GM12878 (cell line): Measurements from ENCODE around the gene STK16. TPM values are rescaled to one million over a fixed set of nuclear protein-coding genes. Genes with fewer than 3 reads are reported as not detected.

ENCODE experiments used
- ATAC-seq: fragments of 200-7000 bp; cut with Tn5 transposase; 3 replicates; pipeline ENCODE4 v1.9.1; 2020; ENCODE audit warnings: mild to moderate bottlenecking, moderate library complexity
- BruUV-seq: library from RNA; stranded (reverse); fragments of 400-500 nt; replicated peaks from 2 replicates; lab custom pipeline; 2021; lab: Mats Ljungman, UMichigan
- CTCF ChIA-PET: fragments of 300-600 bp; sonication (Branson Sonifier 250); formaldehyde crosslinking; extraction: SDS; loops from one replicate; lab custom pipeline; 2021; ENCODE audit warnings: inconsistent platforms; lab: Yijun Ruan, JAX
- POLR2A ChIA-PET: fragments of 350-600 bp; formaldehyde crosslinking; extraction: SDS; loops from one replicate; lab custom pipeline; 2021; ENCODE audit warnings: inconsistent platforms; lab: Charles Lee
- RAD21 ChIA-PET: fragments of 300-600 bp; sonication (Branson Sonifier 250); formaldehyde crosslinking; loops from one replicate; lab custom pipeline; 2023; ENCODE audit warnings: antibody characterized with exemption; ENCODE audit not compliant: unreplicated experiment; lab: Charles Lee
- SMC1A ChIA-PET: fragments of 300-600 bp; sonication (Branson Sonifier 250); formaldehyde crosslinking; loops from one replicate; lab custom pipeline; 2023; ENCODE audit not compliant: unreplicated experiment, uncharacterized antibody; lab: Charles Lee
- DNase-seq: peaks from one replicate; pipeline ENCODE4 v3.0.0-alpha.2; 2011; ENCODE audit warnings: low read depth, low spot score
- FAIRE-seq: peaks from 3 replicates; lab custom pipeline; 2011; peaks lifted over from hg19 to GRCh38; lab: Jason Lieb, UNC
- H2AFZ ChIP-seq: 2 replicates; pipeline ENCODE4 v1.6.0; 2011; ENCODE audit warnings: low read depth, low read length, control low read depth; ENCODE audit not compliant: control insufficient read depth
- H3K27ac ChIP-seq: 2 replicates; pipeline ENCODE4 v1.5.1; 2011; ENCODE audit warnings: control low read depth; ENCODE audit not compliant: control insufficient read depth, insufficient read depth
- H3K27me3 ChIP-seq, 2 experiments: replicated peaks in 1 of 2; 2 replicates each; pipeline versions ENCODE4 v1.6.0 to v1.6.1; 2011; ENCODE audit warnings: low read length in 1 of 2; ENCODE audit not compliant: control insufficient read depth in 2 of 2, insufficient read depth in 2 of 2
- H3K36me3 ChIP-seq, 2 experiments: 2 replicates each; pipeline ENCODE4 v1.5.1; 2011; ENCODE audit warnings: low read length in 1 of 2; ENCODE audit not compliant: control insufficient read depth in 2 of 2, insufficient read depth in 2 of 2
- H3K4me1 ChIP-seq: 2 replicates; pipeline ENCODE4 v1.6.1; 2011; ENCODE audit warnings: mild to moderate bottlenecking, low read length, moderate library complexity, mixed read lengths; ENCODE audit not compliant: control insufficient read depth, insufficient read depth
- H3K4me2 ChIP-seq: 2 replicates; pipeline ENCODE4 v1.6.0; 2011; ENCODE audit warnings: control low read depth; ENCODE audit not compliant: control insufficient read depth, insufficient read depth
- H3K4me3 ChIP-seq: fragments of 200-600 bp; sonication (generic); 2 replicates; pipeline ENCODE4 v1.5.1; 2016
- H3K79me2 ChIP-seq: 2 replicates; pipeline ENCODE4 v1.6.0; 2011; ENCODE audit warnings: low read length; ENCODE audit not compliant: control insufficient read depth, insufficient read depth
- H3K9ac ChIP-seq: 2 replicates; pipeline ENCODE4 v1.8.0; 2011; ENCODE audit warnings: low read length, control low read depth, mixed read lengths; ENCODE audit not compliant: control insufficient read depth, insufficient read depth
- H3K9me3 ChIP-seq: replicated peaks from 3 replicates; pipeline ENCODE4 v1.5.1; 2011; ENCODE audit warnings: mild to moderate bottlenecking, low read length; ENCODE audit not compliant: control insufficient read depth, insufficient read depth
- H4K20me1 ChIP-seq: 2 replicates; pipeline ENCODE4 v1.6.0; 2011; ENCODE audit not compliant: control insufficient read depth, insufficient read depth
- ASH2L ChIP-seq: fragments of 300-600, 200-600 bp; sonication (generic); IDR thresholded peaks from 2 replicates; pipeline ENCODE4 v1.6.1; 2017; ENCODE audit warnings: low read depth, mild to moderate bottlenecking, borderline replicate concordance
- CREM ChIP-seq: IDR thresholded peaks from 2 replicates; pipeline ENCODE4 v1.6.1; 2014; ENCODE audit warnings: antibody characterized with exemption, low read depth
- EZH2 ChIP-seq: IDR thresholded peaks from 2 replicates; pipeline ENCODE4 v1.6.1; 2012; ENCODE audit warnings: low read depth, mild to moderate bottlenecking, control low read depth, inconsistent platforms, low read length, borderline replicate concordance; ENCODE audit not compliant: control insufficient read depth
- HCFC1 ChIP-seq: fragments of 150-350 bp; IDR thresholded peaks from 2 replicates; pipeline ENCODE4 v1.6.1; 2014; ENCODE audit warnings: low read length
- KAT2A ChIP-seq: conservative IDR thresholded peaks from 2 replicates; pipeline ENCODE4 v1.6.1; 2011; ENCODE audit warnings: low read depth, low read length; ENCODE audit not compliant: control insufficient read depth
- KLF5 ChIP-seq: fragments of 450-650 bp; IDR thresholded peaks from 2 replicates; pipeline ENCODE4 v1.6.1; 2014; ENCODE audit warnings: mild to moderate bottlenecking; ENCODE audit not compliant: partially characterized antibody
- LARP7 ChIP-seq: fragments of 450-650 bp; IDR thresholded peaks from 2 replicates; pipeline ENCODE4 v1.6.1; 2017; ENCODE audit warnings: mild to moderate bottlenecking
- STAT1 ChIP-seq: fragments of 450-650 bp; conservative IDR thresholded peaks from 2 replicates; pipeline ENCODE4 v1.6.1; 2014; ENCODE audit warnings: antibody characterized with exemption, mild to moderate bottlenecking
- ZNF687 ChIP-seq: fragments of 450-650 bp; IDR thresholded peaks from 2 replicates; pipeline ENCODE4 v1.6.1; 2017; ENCODE audit warnings: mild to moderate bottlenecking, moderate library complexity
- WGBS: methylation state at CpG from one replicate; pipeline ENCODE4 v1.1.6; 2016; ENCODE audit warnings: low lambda C conversion rate; ENCODE audit not compliant: insufficient replicate concordance, insufficient coverage; ENCODE audit errors: missing lambda C conversion rate; 5-methylcytosine and 5-hydroxymethylcytosine counted together
- in situ Hi-C: fragments of 300-500 bp; cut with MboI; formaldehyde crosslinking; loops from 9 replicates; pipeline ENCODE4 v1.14.3; 2018; ENCODE audit warnings: mixed read lengths
- intact Hi-C: fragments of 100-400 bp; cut with micrococcal nuclease; formaldehyde crosslinking; loops from one replicate; pipeline ENCODE4 v1.14.2; 2022; ENCODE audit not compliant: unreplicated experiment
- polyA plus RNA-seq, 11 experiments: library from polyadenylated mRNA; depleted of rRNA in 4 of 11; unstranded in 6 of 11; stranded (reverse) in 5 of 11; fragments of >200 nt; fragmentation: Nextera tagmentation in 4 of 11; fragmentation: Illumina TruSeq in 1 of 11; extraction: Ambion mirVana in 4 of 11; extraction: Trizol in 1 of 11; gene quantifications; 1 replicate in 1 of 11; 2 replicates in 10 of 11; pipeline versions ENCODE4 v1.2.1 to v1.2.3, GENCODE V29; 2011 to 2016; ENCODE audit warnings: inconsistent platforms in 2 of 11, missing spikeins in 2 of 11, low read depth in 1 of 11
- total RNA-seq, 4 experiments: library from RNA; depleted of rRNA in 3 of 4; stranded (reverse); fragments of >200 nt in 3 of 4; fragmentation: Illumina TruSeq in 1 of 4; extraction: Trizol in 1 of 4; gene quantifications; 2 replicates each; pipeline versions ENCODE4 v1.2.1 to v1.2.3, GENCODE V29; 2013 to 2021
- TF ChIP-seq, protein P1 (sequence below): IDR thresholded peaks from 2 replicates; pipeline ENCODE4 v1.6.1; 2011; ENCODE audit warnings: borderline replicate concordance, low read depth, mild to moderate bottlenecking, moderate library complexity, low read length; ENCODE audit not compliant: insufficient read depth, poor library complexity, severe bottlenecking

The STK16 gene
- total and polyA plus RNA-seq, 10 of the 15 experiments (the other 5 are each of a cell fraction or from before 2014, with no cell fraction given): 4.3 to 50.1 (median 17.9) TPM

DNA sequence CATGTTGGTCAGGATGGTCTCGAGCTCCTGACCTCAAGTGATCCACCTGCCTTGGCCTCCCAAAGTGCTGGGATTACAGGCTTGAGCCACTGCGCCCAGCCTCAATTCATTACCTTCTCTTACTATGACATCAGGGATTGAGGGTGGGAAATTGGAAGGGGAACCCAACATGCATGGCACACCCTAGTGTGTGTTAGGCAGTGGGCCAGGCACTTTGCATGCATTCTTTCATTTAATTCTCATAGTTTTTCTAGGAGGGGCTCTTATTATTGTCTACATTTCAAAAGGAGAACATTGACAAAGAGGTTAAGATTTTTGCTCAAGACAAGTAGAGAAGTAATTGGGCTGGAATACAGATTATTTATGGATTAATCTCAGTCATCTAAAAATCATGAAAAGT, 23.0 kb downstream of the STK16 start:
- TF ChIP-seq LARP7: no peak
- no peak for TF ChIP-seq CREM
- no peak for TF ChIP-seq STAT1
- Histone ChIP-seq H2AFZ (no peak overlapping the region), H3K9ac (no peak overlapping the region), H3K4me2 (no peak overlapping the region), H3K9me3 (no peaks in the 10 kb centered on the region), H3K4me3 (no peak overlapping the region), H3K4me1 (no peaks in the 10 kb centered on the region), H3K79me2 (no peaks in the 10 kb centered on the region), H4K20me1 (no peaks in the 10 kb centered on the region), H3K27me3 (no peaks in the 10 kb centered on the region), H3K27ac (no peak overlapping the region), H3K36me3 (no peaks in the 10 kb centered on the region)
- BruUV-seq: no TSS peak
- in situ Hi-C loops: no loop called here
- SMC1A ChIA-PET: interaction anchor here (1.8 kb wide), 1 partner anchor 23 kb away, joined by 6 read pairs; the partner anchor contains the start of genes GLB1L and STK16
- WGBS: 35% methylated on average over 2 of the region's 2 CpGs
- CTCF ChIA-PET: no interaction called here
- POLR2A ChIA-PET: interaction anchor here (0.8 kb wide), 1 partner anchor 23 kb away, joined by 3 read pairs; the partner anchor contains the start of genes GLB1L and STK16
- DNase-seq (no peak), ATAC-seq (no peak), FAIRE-seq (no peak)
- intact Hi-C loops: no loop called here
- RAD21 ChIA-PET: no interaction called here

DNA sequence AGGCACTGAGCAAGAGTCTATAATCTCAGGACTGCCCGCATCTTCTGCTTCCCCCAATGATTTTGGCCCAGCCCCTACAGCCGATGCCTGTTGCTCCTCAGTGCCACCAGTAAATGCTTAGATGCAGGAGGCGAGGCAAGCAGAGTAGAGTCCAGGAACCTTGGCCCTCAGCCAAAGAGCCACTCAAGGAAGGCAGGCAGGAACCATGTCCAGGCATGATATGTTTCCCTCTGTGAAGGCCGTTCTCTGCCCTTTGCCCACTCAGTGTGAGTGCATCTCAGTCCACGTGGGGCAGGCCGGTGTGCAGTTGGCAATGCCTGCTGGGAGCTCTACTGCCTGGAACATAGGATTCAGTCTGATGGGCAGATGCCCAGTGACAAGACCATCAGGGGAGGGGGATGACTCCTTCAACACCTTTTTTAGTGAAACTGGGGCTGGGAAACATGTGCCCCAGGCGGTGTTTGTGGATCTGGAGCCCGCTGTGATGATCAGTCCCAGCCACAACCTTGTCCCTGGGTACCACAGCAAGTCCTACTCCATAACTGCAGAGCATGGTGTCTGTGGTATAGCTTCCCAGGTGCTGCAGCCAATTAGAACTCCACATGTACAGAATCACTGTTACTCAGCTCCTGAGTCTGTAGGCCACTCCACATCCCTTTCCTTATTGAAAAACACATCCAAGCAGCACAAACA, 24.2 kb downstream of the STK16 start:
- Histone ChIP-seq H3K4me3 (no peak overlapping the region), H3K79me2 (no peaks in the 10 kb centered on the region), H4K20me1 (no peaks in the 10 kb centered on the region), H3K27me3 (no peaks in the 10 kb centered on the region), H3K27ac (no peak overlapping the region), H3K9ac (no peak overlapping the region), H3K4me2 (no peak overlapping the region), H2AFZ (no peak overlapping the region), H3K36me3 (no peaks in the 10 kb centered on the region), H3K9me3 (no peaks in the 10 kb centered on the region), H3K4me1 (no peaks in the 10 kb centered on the region)
- in situ Hi-C loops: no loop called here
- RAD21 ChIA-PET: interaction anchor here (1.1 kb wide), 1 partner anchor 14 kb away, joined by 3 read pairs; no protein-coding TSS in a partner anchor
- FAIRE-seq (no peak), ATAC-seq (no peak), DNase-seq (no peak)
- CTCF ChIA-PET: interaction anchor here (1.1 to 1.6 kb wide), 3 partner anchors 8 to 26 kb away, joined by 3 to 4 read pairs (median 4); no protein-coding TSS in a partner anchor
- intact Hi-C loops: no loop called here
- POLR2A ChIA-PET: interaction anchor here (1.3 to 1.4 kb wide), 2 partner anchors 9 to 63 kb away, joined by 4 to 8 read pairs; partner anchors contain the start of gene ZFAND2B
- WGBS: 51% methylated on average over 8 of the region's 8 CpGs
- BruUV-seq: no TSS peak
- SMC1A ChIA-PET: interaction anchor here (1.0 to 1.8 kb wide), 2 partner anchors 24 to 26 kb away, joined by 4 to 6 read pairs; partner anchors contain the start of genes GLB1L and STK16
- no peak for TF ChIP-seq KAT2A
- no peak for TF ChIP-seq EZH2
- TF ChIP-seq, protein P1, sequence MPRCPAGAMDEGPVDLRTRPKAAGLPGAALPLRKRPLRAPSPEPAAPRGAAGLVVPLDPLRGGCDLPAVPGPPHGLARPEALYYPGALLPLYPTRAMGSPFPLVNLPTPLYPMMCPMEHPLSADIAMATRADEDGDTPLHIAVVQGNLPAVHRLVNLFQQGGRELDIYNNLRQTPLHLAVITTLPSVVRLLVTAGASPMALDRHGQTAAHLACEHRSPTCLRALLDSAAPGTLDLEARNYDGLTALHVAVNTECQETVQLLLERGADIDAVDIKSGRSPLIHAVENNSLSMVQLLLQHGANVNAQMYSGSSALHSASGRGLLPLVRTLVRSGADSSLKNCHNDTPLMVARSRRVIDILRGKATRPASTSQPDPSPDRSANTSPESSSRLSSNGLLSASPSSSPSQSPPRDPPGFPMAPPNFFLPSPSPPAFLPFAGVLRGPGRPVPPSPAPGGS: no peak
- no peak for TF ChIP-seq ASH2L
- TF ChIP-seq HCFC1: no peak
- TF ChIP-seq KLF5: no peak
- no peak for TF ChIP-seq ZNF687
